GM12878 (cell line): ENCODE data around the gene PITPNC1.

Experiments
- PBX3 ChIP-seq: IDR thresholded peaks from 2 replicates; pipeline ENCODE4 v1.6.1; 2011; ENCODE audit warnings: mild to moderate bottlenecking, low read depth, low read length, moderate library complexity; ENCODE audit not compliant: insufficient replicate concordance
- PKNOX1 ChIP-seq: fragments of 450-650 bp; IDR thresholded peaks from 2 replicates; pipeline ENCODE4 v1.6.1; 2016; ENCODE audit warnings: mild to moderate bottlenecking
- SIN3A ChIP-seq: IDR thresholded peaks from 2 replicates; pipeline ENCODE4 v1.6.1; 2012; ENCODE audit warnings: low read depth, low read length, improper control_type of control experiment
- SMC3 ChIP-seq: IDR thresholded peaks from 2 replicates; pipeline ENCODE4 v1.6.1; 2011; ENCODE audit warnings: low read length, improper control_type of control experiment, borderline replicate concordance
- TAF1 ChIP-seq: IDR thresholded peaks from 2 replicates; pipeline ENCODE4 v1.6.1; 2011; ENCODE audit warnings: mild to moderate bottlenecking, low read depth, low read length, borderline replicate concordance
- TARDBP ChIP-seq: IDR thresholded peaks from 2 replicates; pipeline ENCODE4 v1.6.1; 2016; ENCODE audit warnings: borderline replicate concordance
- TF ChIP-seq, protein P1 (sequence below): fragments of 450-650 bp; formaldehyde crosslinking; IDR thresholded peaks from 2 replicates; pipeline ENCODE4 v1.4.0; 2022; ENCODE audit warnings: mild to moderate bottlenecking, moderate library complexity

- TF ChIP-seq SMC3 (no peak), TAF1 (no peak), PKNOX1 (no peak), TARDBP (no peak), PBX3 (no peak), SIN3A (no peak)
- TF ChIP-seq, protein P1, sequence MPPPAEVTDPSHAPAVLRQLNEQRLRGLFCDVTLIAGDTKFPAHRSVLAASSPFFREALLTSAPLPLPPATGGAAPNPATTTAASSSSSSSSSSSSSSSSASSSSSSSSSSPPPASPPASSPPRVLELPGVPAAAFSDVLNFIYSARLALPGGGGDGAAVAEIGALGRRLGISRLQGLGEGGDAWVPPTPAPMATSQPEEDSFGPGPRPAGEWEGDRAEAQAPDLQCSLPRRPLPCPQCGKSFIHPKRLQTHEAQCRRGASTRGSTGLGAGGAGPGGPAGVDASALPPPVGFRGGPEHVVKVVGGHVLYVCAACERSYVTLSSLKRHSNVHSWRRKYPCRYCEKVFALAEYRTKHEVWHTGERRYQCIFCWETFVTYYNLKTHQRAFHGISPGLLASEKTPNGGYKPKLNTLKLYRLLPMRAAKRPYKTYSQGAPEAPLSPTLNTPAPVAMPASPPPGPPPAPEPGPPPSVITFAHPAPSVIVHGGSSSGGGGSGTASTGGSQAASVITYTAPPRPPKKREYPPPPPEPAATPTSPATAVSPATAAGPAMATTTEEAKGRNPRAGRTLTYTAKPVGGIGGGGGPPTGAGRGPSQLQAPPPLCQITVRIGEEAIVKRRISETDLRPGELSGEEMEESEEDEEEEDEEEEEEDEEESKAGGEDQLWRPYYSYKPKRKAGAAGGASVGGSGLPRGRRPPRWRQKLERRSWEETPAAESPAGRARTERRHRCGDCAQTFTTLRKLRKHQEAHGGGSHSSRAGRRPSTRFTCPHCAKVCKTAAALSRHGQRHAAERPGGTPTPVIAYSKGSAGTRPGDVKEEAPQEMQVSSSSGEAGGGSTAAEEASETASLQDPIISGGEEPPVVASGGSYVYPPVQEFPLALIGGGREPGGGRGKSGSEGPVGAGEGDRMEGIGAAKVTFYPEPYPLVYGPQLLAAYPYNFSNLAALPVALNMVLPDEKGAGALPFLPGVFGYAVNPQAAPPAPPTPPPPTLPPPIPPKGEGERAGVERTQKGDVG (CRISPR knock-in tag) = no peak
Measured at GRCh38 chr17:67606896-67607604, 230.0 kb downstream of the PITPNC1 start.
